SK-N-SH (cell line): ENCODE results near the gene DLG1. TPM values are rescaled to one million over a fixed set of nuclear protein-coding genes. Genes with fewer than 3 reads are reported as not detected.

Experiments used
- CTCF ChIA-PET: fragments of 300-600, 350-600 bp; formaldehyde crosslinking; extraction: SDS; loops from one replicate; lab custom pipeline; 2021; lab: Yijun Ruan, JAX
- POLR2A ChIA-PET: fragments of 350-600 bp; sonication (Branson Sonifier 250); formaldehyde crosslinking; extraction: SDS; loops from one replicate; lab custom pipeline; 2020; ENCODE audit warnings: antibody characterized with exemption, inconsistent platforms; lab: Yijun Ruan, JAX
- DNase-seq: peaks from one replicate; pipeline ENCODE4 v3.0.0; 2012
- H2AFZ ChIP-seq: fragments of 200-600 bp; sonication (generic); 2 replicates; pipeline ENCODE4 v1.8.1; 2016; ENCODE audit warnings: antibody characterized with exemption, mild to moderate bottlenecking, low read depth
- H3F3A ChIP-seq: fragments of 200-600 bp; sonication (generic); replicated peaks from 2 replicates; pipeline ENCODE3; 2016; ENCODE audit warnings: antibody characterized with exemption, mild to moderate bottlenecking; ENCODE audit not compliant: insufficient read depth
- H3K27ac ChIP-seq, 2 experiments: fragments of 200-500 bp in 1 of 2; fragments of 200-600 bp in 1 of 2; sonication (Bioruptor generic) in 1 of 2; sonication (generic), shearing (Covaris generic) in 1 of 2; 2 replicates each; pipeline versions ENCODE4 v1.5.1 to v1.6.1; 2014 to 2016; ENCODE audit warnings: low read depth in 2 of 2, inconsistent platforms in 1 of 2, low read length in 1 of 2, mild to moderate bottlenecking in 1 of 2, mixed read lengths in 1 of 2
- H3K27me3 ChIP-seq: fragments of 200-600 bp; sonication (generic), shearing (Covaris generic); 2 replicates; pipeline ENCODE4 v1.6.1; 2016; ENCODE audit warnings: mixed run types; ENCODE audit not compliant: insufficient read depth
- H3K36me3 ChIP-seq, 2 experiments: fragments of 200-500 bp in 1 of 2; fragments of 200-600 bp in 1 of 2; sonication (Bioruptor generic) in 1 of 2; sonication (generic) in 1 of 2; replicated peaks in 1 of 2; 2 replicates each; pipeline versions ENCODE3 to v1.5.1; 2014 to 2016; ENCODE audit warnings: low read length in 1 of 2, mild to moderate bottlenecking in 1 of 2; ENCODE audit not compliant: insufficient read depth in 2 of 2, control insufficient read depth in 1 of 2
- H3K4me1 ChIP-seq, 2 experiments: fragments of 200-500 bp in 1 of 2; fragments of 200-600 bp in 1 of 2; sonication (Bioruptor generic) in 1 of 2; sonication (generic), shearing (Covaris generic) in 1 of 2; 2 replicates each; pipeline versions ENCODE4 v1.5.1 to v1.6.1; 2014 to 2016; ENCODE audit warnings: low read depth in 1 of 2, low read length in 1 of 2, mixed run types in 1 of 2; ENCODE audit not compliant: insufficient read depth in 2 of 2, control insufficient read depth in 1 of 2
- H3K4me2 ChIP-seq: fragments of 200-600 bp; sonication (generic), shearing (Covaris generic); 2 replicates; pipeline ENCODE4 v1.6.1; 2017; ENCODE audit warnings: mixed run types
- H3K4me3 ChIP-seq, 2 experiments: fragments of 200-500 bp in 1 of 2; fragments of 200-600 bp in 1 of 2; sonication (Bioruptor generic) in 1 of 2; sonication (generic), shearing (Covaris generic) in 1 of 2; 2 replicates each; pipeline versions ENCODE4 v1.5.1 to v1.8.1; 2014 to 2016; ENCODE audit warnings: low read depth in 2 of 2, inconsistent platforms in 1 of 2, low read length in 1 of 2, mild to moderate bottlenecking in 1 of 2, mixed read lengths in 1 of 2, moderate library complexity in 1 of 2
- H3K79me2 ChIP-seq: fragments of 200-600 bp; sonication (generic); 2 replicates; pipeline ENCODE4 v1.8.1; 2017; ENCODE audit warnings: mild to moderate bottlenecking; ENCODE audit not compliant: insufficient read depth
- H3K9ac ChIP-seq: fragments of 200-600 bp; sonication (generic); 2 replicates; pipeline ENCODE4 v1.6.1; 2017; ENCODE audit warnings: mixed run types
- H3K9me2 ChIP-seq: fragments of 200-600 bp; sonication (generic); 2 replicates; pipeline ENCODE4 v1.6.1; 2017; ENCODE audit warnings: mixed run types
- H3K9me3 ChIP-seq: fragments of 200-600 bp; sonication (generic); 2 replicates; pipeline ENCODE4 v1.6.1; 2017; ENCODE audit warnings: mixed run types, mild to moderate bottlenecking, moderate library complexity
- H4K20me1 ChIP-seq: fragments of 200-600 bp; sonication (generic); 2 replicates; pipeline ENCODE4 v1.6.1; 2017; ENCODE audit warnings: mild to moderate bottlenecking, mixed run types; ENCODE audit not compliant: insufficient read depth
- CHD2 ChIP-seq: fragments of 150-350 bp; IDR thresholded peaks from 2 replicates; pipeline ENCODE4 v1.6.1; 2018; ENCODE audit warnings: low read length; ENCODE audit not compliant: partially characterized antibody
- EZH2phosphoT487 ChIP-seq: fragments of 200-600 bp; sonication (generic); IDR thresholded peaks from 2 replicates; pipeline ENCODE4 v1.6.1; 2017; ENCODE audit warnings: low read depth, mixed run types, mild to moderate bottlenecking, antibody characterized with exemption, moderate library complexity, borderline replicate concordance
- FOXJ3 ChIP-seq: sonication (generic); formaldehyde crosslinking; IDR thresholded peaks from 2 replicates; pipeline ENCODE4 v1.5.1; 2020; ENCODE audit warnings: mild to moderate bottlenecking, missing genetic modification reagents
- FOXM1 ChIP-seq: IDR thresholded peaks from 2 replicates; pipeline ENCODE4 v1.4.0; 2012; ENCODE audit warnings: low read depth, mild to moderate bottlenecking
- GABPA ChIP-seq: IDR thresholded peaks from 2 replicates; pipeline ENCODE4 v1.4.0; 2012; ENCODE audit warnings: low read depth, mild to moderate bottlenecking
- IRF3 ChIP-seq: fragments of 150-350 bp; IDR thresholded peaks from 2 replicates; pipeline ENCODE4 v1.6.1; 2016; ENCODE audit warnings: mild to moderate bottlenecking, low read depth, low read length
- JUND ChIP-seq: IDR thresholded peaks from 2 replicates; pipeline ENCODE4 v1.4.0; 2012
- MAX ChIP-seq: IDR thresholded peaks from 2 replicates; pipeline ENCODE4 v1.4.0; 2012; ENCODE audit warnings: low read depth
- NFIC ChIP-seq: IDR thresholded peaks from 2 replicates; pipeline ENCODE4 v1.4.0; 2012; ENCODE audit warnings: borderline replicate concordance
- NRF1 ChIP-seq: IDR thresholded peaks from 2 replicates; pipeline ENCODE4 v1.6.1; 2012; ENCODE audit warnings: low read depth, mild to moderate bottlenecking, low read length
- POLR2AphosphoS5 ChIP-seq: IDR thresholded peaks from 2 replicates; pipeline ENCODE4 v1.6.1; 2012; ENCODE audit warnings: low read depth, low read length
- RAD21 ChIP-seq: IDR thresholded peaks from 2 replicates; pipeline ENCODE4 v1.6.1; 2012; ENCODE audit warnings: mild to moderate bottlenecking, low read length
- REST ChIP-seq: IDR thresholded peaks from 2 replicates; pipeline ENCODE4 v1.6.1; 2012; ENCODE audit warnings: mild to moderate bottlenecking, low read depth, low read length, moderate library complexity
- RFX5 ChIP-seq: IDR thresholded peaks from 2 replicates; pipeline ENCODE4 v1.6.1; 2012; ENCODE audit warnings: mild to moderate bottlenecking, improper control_type of control experiment, low read length
- RXRA ChIP-seq: IDR thresholded peaks from 2 replicates; pipeline ENCODE4 v1.4.0; 2012; ENCODE audit warnings: low read depth, mild to moderate bottlenecking, borderline replicate concordance
- SIN3A ChIP-seq: IDR thresholded peaks from 2 replicates; pipeline ENCODE4 v1.6.1; 2012; ENCODE audit warnings: low read depth, mild to moderate bottlenecking, low read length, moderate library complexity, borderline replicate concordance
- USF1 ChIP-seq: IDR thresholded peaks from 2 replicates; pipeline ENCODE4 v1.4.0; 2012; ENCODE audit warnings: low read depth, borderline replicate concordance
- USF2 ChIP-seq: fragments of 150-350 bp; IDR thresholded peaks from 2 replicates; pipeline ENCODE4 v1.6.1; 2017; ENCODE audit warnings: antibody characterized with exemption, low read length, low read depth, borderline replicate concordance
- YY1 ChIP-seq: IDR thresholded peaks from 2 replicates; pipeline ENCODE4 v1.4.0; 2012; ENCODE audit warnings: low read depth, mild to moderate bottlenecking
- WGBS: methylation state at CpG from one replicate; pipeline ENCODE4 v1.1.6; 2017; ENCODE audit warnings: low lambda C conversion rate; 5-methylcytosine and 5-hydroxymethylcytosine counted together
- polyA plus RNA-seq, 3 experiments: library from polyadenylated mRNA; depleted of rRNA; stranded (reverse); fragments of >200 nt; gene quantifications; 2 replicates each; pipeline ENCODE4 v1.2.3, GENCODE V29; 2012

Gene DLG1
- polyA plus RNA-seq, 1 of the 3 experiments (the other 2 are of a cell fraction) = 16.5 TPM

GRCh38 chr3:197327701-197328100, 29.3 kb upstream of the DLG1 start:
- no peak overlapping the region for H2AFZ ChIP-seq
- no peaks in the 10 kb centered on the region for H3K9me3 ChIP-seq
- no peak overlapping the region for H3K4me3 ChIP-seq
- no peak overlapping the region for H3K9ac ChIP-seq
- H3K27ac ChIP-seq = no peak overlapping the region
- DNase-seq = no peak
- H3K36me3 ChIP-seq = no peaks in the 10 kb centered on the region
- no peaks in the 10 kb centered on the region for H3K79me2 ChIP-seq
- 79% methylated on average over 3 of the region's 3 CpGs for WGBS
- no peaks in the 10 kb centered on the region for H3K27me3 ChIP-seq
- POLR2A ChIA-PET = no interaction called here
- H3F3A ChIP-seq = no peaks in the 10 kb centered on the region
- TF ChIP-seq SIN3A (no peak), POLR2AphosphoS5 (no peak), EZH2phosphoT487 (no peak), JUND (no peak), IRF3 (no peak), NRF1 (no peak), FOXM1 (no peak), RFX5 (no peak), RAD21 (no peak), NFIC (no peak), CHD2 (no peak), MAX (no peak), USF2 (no peak), USF1 (no peak), FOXJ3 (CRISPR knock-in tag) (no peak), RXRA (no peak), REST (no peak), GABPA (no peak), YY1 (no peak)
- no peaks in the 10 kb centered on the region for H3K9me2 ChIP-seq
- H4K20me1 ChIP-seq = no peaks in the 10 kb centered on the region
- H3K4me2 ChIP-seq = no peak overlapping the region
- CTCF ChIA-PET = no interaction called here
- H3K4me1 ChIP-seq = no peaks in the 10 kb centered on the region; a peak in 1 of 4 replicates
